HG02571 (cell line): Measurements from ENCODE around the gene ADM5.
A peak's percentile ranks its signal among the peaks of the same experiment; 100 is the strongest.

Experiments
- ATAC-seq: cut with Tn5 transposase; IDR thresholded peaks from one replicate; pipeline ENCODE4 v1.9.1; 2021; ENCODE audit warnings: mild to moderate bottlenecking, moderate library complexity; ENCODE audit not compliant: unreplicated experiment

ADM5 gene

GRCh38 chr19:49689133-49690078 lies at the start of gene ADM5:
ADM5 (plus strand) TSS chr19:49689594; CDS start chr19:49689838, 244 bp downstream.
- no peak for ATAC-seq

GRCh38 chr19:49640113-49640898 lies 49.1 kb upstream of the ADM5 start, which contains the start of gene RRAS:
RRAS (minus strand) TSS chr19:49640143; CDS start chr19:49640098, 45 bp downstream.
- peak; percentile 52 for ATAC-seq

- ATAC-seq: peak; percentile 50
These were observed 47.5 kb upstream of the ADM5 start, which contains the start of gene SCAF1 for GRCh38 chr19:49641688-49642491. SCAF1 (plus strand) TSS chr19:49642209; CDS start chr19:49645027, 2,818 bp downstream.

- ATAC-seq: no peak
These were observed 46.8 kb upstream of the ADM5 start for GRCh38 chr19:49642492-49643035.

GRCh38 chr19:49643466-49643865 lies 45.9 kb upstream of the ADM5 start:
- no peak for ATAC-seq

- ATAC-seq: no peak
These were observed 43.8 kb upstream of the ADM5 start for GRCh38 chr19:49645592-49645991.

- ATAC-seq: no peak
These were observed 43.4 kb upstream of the ADM5 start for GRCh38 chr19:49645995-49646394.

GRCh38 chr19:49646586-49646985 lies 42.8 kb upstream of the ADM5 start:
- ATAC-seq: no peak

GRCh38 chr19:49651029-49651819 lies 38.2 kb upstream of the ADM5 start:
- ATAC-seq: no peak

- ATAC-seq: no peak
These were observed 37.4 kb upstream of the ADM5 start for GRCh38 chr19:49651820-49652550.

GRCh38 chr19:49652551-49653465 lies 36.6 kb upstream of the ADM5 start:
- ATAC-seq: no peak

GRCh38 chr19:49653466-49653806 lies 36.0 kb upstream of the ADM5 start:
- no peak for ATAC-seq

GRCh38 chr19:49654581-49654980 lies 34.8 kb upstream of the ADM5 start:
- no peak for ATAC-seq

GRCh38 chr19:49655570-49656455 lies 33.6 kb upstream of the ADM5 start:
- no peak for ATAC-seq

GRCh38 chr19:49656456-49657109 lies 32.8 kb upstream of the ADM5 start:
- ATAC-seq: no peak

GRCh38 chr19:49657493-49658138 lies 31.8 kb upstream of the ADM5 start:
- no peak for ATAC-seq
